Activated CD4-positive, alpha-beta T cell treated with anti-CD3 and anti-CD28 coated beads, Interleukin-2, amount 50 U/mL, for 48 hours (primary cell): Measurements from ENCODE around the gene PIH1D2.
"Not testable (repeated sequence)": the region's sequence is repeated elsewhere in the genome, so short reads cannot be mapped to it uniquely, and the experiment has no call there.

Experiments
- DNase-seq, 2 experiments: peaks; one replicate each; pipeline ENCODE4 v3.0.0-alpha.2; 2020

PIH1D2 gene

GRCh38 chr11:112073941-112074811 lies at the start of gene PIH1D2, which contains the start of gene NKAPD1:
PIH1D2 (minus strand) TSS chr11:112074017; CDS start chr11:112073174, 843 bp downstream.
NKAPD1 (plus strand) TSS chr11:112074299; CDS start chr11:112075575, 1,276 bp downstream.
- DNase-seq = peak; percentile 72 to 82

- no peak for DNase-seq
These were observed 49.3 kb upstream of the PIH1D2 start for GRCh38 chr11:112123129-112123528.

GRCh38 chr11:112121981-112122615 lies 48.3 kb upstream of the PIH1D2 start:
- no peak for DNase-seq

- no peak for DNase-seq
These were observed 44.4 kb upstream of the PIH1D2 start for GRCh38 chr11:112118176-112118575.

GRCh38 chr11:112115386-112115785 lies 41.6 kb upstream of the PIH1D2 start:
- DNase-seq = no peak

- no peak for DNase-seq
These were observed 40.6 kb upstream of the PIH1D2 start for GRCh38 chr11:112114460-112114859.

- DNase-seq = no peak
These were observed 40.0 kb upstream of the PIH1D2 start for GRCh38 chr11:112113539-112114457.

- no peak for DNase-seq
These were observed 32.3 kb upstream of the PIH1D2 start for GRCh38 chr11:112106070-112106469.

GRCh38 chr11:112103446-112103845 lies 29.6 kb upstream of the PIH1D2 start:
- no peak for DNase-seq

GRCh38 chr11:112100462-112100861 lies 26.6 kb upstream of the PIH1D2 start:
- DNase-seq = no peak

- no peak for DNase-seq
These were observed 24.1 kb upstream of the PIH1D2 start for GRCh38 chr11:112097734-112098528.

GRCh38 chr11:112096194-112096593 lies 22.4 kb upstream of the PIH1D2 start:
- DNase-seq = no peak

- DNase-seq = not testable (repeated sequence)
These were observed 21.5 kb upstream of the PIH1D2 start for GRCh38 chr11:112095302-112095701.

GRCh38 chr11:112087212-112087611 lies 13.4 kb upstream of the PIH1D2 start:
- DNase-seq = no peak

GRCh38 chr11:112086422-112087191 lies 12.8 kb upstream of the PIH1D2 start, which contains the start of the genes SDHD and TIMM8B:
SDHD (plus strand) TSS chr11:112086873; CDS start chr11:112086908, 35 bp downstream.
TIMM8B (minus strand) TSS chr11:112086756; CDS start chr11:112086723, 33 bp downstream.
- peak; percentile 92 to 95 for DNase-seq

GRCh38 chr11:112085822-112086421 lies 12.1 kb upstream of the PIH1D2 start:
- peak; percentile 44 to 57 for DNase-seq

- peak; percentile 26 to 46 for DNase-seq
These were observed 8.9 kb upstream of the PIH1D2 start for GRCh38 chr11:112082729-112083128.

GRCh38 chr11:112062923-112063322 lies 10.9 kb downstream of the PIH1D2 start:
- DNase-seq = no peak

GRCh38 chr11:112058103-112058502 lies 15.7 kb downstream of the PIH1D2 start:
- DNase-seq = no peak

GRCh38 chr11:112057170-112057569 lies 16.6 kb downstream of the PIH1D2 start:
- no peak for DNase-seq

- DNase-seq = no peak
These were observed 22.0 kb downstream of the PIH1D2 start for GRCh38 chr11:112051768-112052167.
